PC-9 (cell line): ENCODE results near the gene MRM3.

Experiments
- EZH2 ChIP-seq: fragments of 200-600 bp; sonication (generic); IDR thresholded peaks from 2 replicates; pipeline ENCODE4 v1.8.0; 2017; ENCODE audit warnings: antibody characterized with exemption, low read depth
- TF ChIP-seq, protein P1 (sequence below): fragments of 200-600 bp; sonication (generic); conservative IDR thresholded peaks from 2 replicates; pipeline ENCODE4 v1.6.1; 2017; ENCODE audit warnings: mixed run types, antibody characterized with exemption, mild to moderate bottlenecking, moderate library complexity

DNA sequence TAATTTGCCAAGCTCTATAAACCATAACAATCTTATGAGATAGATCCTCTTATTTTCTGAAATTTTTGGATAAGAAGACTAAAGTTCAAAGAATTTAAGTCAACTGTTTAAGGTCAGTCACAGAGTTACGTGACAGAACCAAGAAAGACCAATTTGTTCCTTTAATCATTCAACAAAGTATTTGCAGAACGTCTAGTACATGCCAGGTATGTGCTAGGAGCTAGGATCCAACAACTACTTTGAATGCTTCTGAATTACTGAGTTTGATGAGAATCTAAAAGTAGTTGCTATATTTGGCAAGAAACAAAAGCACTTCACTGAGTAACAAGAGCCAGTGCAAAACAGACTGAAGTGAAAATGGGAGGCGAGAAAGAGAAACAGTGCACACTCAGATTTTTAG lies 15.1 kb upstream of the MRM3 start:
- TF ChIP-seq EZH2 = no peak
- TF ChIP-seq, protein P1, sequence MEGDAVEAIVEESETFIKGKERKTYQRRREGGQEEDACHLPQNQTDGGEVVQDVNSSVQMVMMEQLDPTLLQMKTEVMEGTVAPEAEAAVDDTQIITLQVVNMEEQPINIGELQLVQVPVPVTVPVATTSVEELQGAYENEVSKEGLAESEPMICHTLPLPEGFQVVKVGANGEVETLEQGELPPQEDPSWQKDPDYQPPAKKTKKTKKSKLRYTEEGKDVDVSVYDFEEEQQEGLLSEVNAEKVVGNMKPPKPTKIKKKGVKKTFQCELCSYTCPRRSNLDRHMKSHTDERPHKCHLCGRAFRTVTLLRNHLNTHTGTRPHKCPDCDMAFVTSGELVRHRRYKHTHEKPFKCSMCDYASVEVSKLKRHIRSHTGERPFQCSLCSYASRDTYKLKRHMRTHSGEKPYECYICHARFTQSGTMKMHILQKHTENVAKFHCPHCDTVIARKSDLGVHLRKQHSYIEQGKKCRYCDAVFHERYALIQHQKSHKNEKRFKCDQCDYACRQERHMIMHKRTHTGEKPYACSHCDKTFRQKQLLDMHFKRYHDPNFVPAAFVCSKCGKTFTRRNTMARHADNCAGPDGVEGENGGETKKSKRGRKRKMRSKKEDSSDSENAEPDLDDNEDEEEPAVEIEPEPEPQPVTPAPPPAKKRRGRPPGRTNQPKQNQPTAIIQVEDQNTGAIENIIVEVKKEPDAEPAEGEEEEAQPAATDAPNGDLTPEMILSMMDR = no peak
